Measurements from ENCODE around the gene IGFN1.

The IGFN1 gene

GRCh38 chr1:201260236-201260590 is 69.6 kb downstream of the IGFN1 start:
- Histone ChIP-seq H3K27me3 (ENCODE audit: insufficient read depth, insufficient read length) (peaks cover 8% of the 10 kb centered on the region), H3K9me3 (ENCODE audit: insufficient read depth, low read length) (no peaks in the 10 kb centered on the region), H3K4me1 (ENCODE audit: insufficient read depth, insufficient read length) (peaks cover 8% of the 10 kb centered on the region), H3K4me3 (ENCODE audit: insufficient read length, low read depth) (peak overlapping the region; percentile 15), H3K9ac (ENCODE audit: insufficient read length, low read depth) (peak overlapping the region; percentile 24), H3K36me3 (ENCODE audit: insufficient read depth, insufficient read length, low read length) (no peaks in the 10 kb centered on the region)
- TF ChIP-seq SUZ12 (IDR thresholded peaks at IDR 0.05; ENCODE audit: extremely low read depth, insufficient read depth, insufficient read length): no peak
- TF ChIP-seq ZNF274 (IDR thresholded peaks at IDR 0.05; ENCODE audit: low read depth, low read length): no peak
- DNase-seq (ENCODE audit: low read depth, low spot score): no peak

- Histone ChIP-seq H3K4me3 (ENCODE audit: insufficient read length, low read depth) (no peak overlapping the region), H3K36me3 (ENCODE audit: insufficient read depth, insufficient read length, low read length) (no peaks in the 10 kb centered on the region), H3K4me1 (ENCODE audit: insufficient read depth, insufficient read length) (peaks cover 8% of the 10 kb centered on the region), H3K9me3 (ENCODE audit: insufficient read depth, low read length) (no peaks in the 10 kb centered on the region), H3K9ac (ENCODE audit: insufficient read length, low read depth) (no peak overlapping the region), H3K27me3 (ENCODE audit: insufficient read depth, insufficient read length) (peaks cover 8% of the 10 kb centered on the region)
- TF ChIP-seq SUZ12 (IDR thresholded peaks at IDR 0.05; ENCODE audit: extremely low read depth, insufficient read depth, insufficient read length) (no peak), YY1 (IDR thresholded peaks at IDR 0.05; ENCODE audit: insufficient read depth, insufficient read length) (no peak), ZNF274 (IDR thresholded peaks at IDR 0.05; ENCODE audit: low read depth, low read length) (no peak)
- no peak for DNase-seq (ENCODE audit: low read depth, low spot score)
Observed at GRCh38 chr1:201260648-201261311, 70.2 kb downstream of the IGFN1 start.

DNA sequence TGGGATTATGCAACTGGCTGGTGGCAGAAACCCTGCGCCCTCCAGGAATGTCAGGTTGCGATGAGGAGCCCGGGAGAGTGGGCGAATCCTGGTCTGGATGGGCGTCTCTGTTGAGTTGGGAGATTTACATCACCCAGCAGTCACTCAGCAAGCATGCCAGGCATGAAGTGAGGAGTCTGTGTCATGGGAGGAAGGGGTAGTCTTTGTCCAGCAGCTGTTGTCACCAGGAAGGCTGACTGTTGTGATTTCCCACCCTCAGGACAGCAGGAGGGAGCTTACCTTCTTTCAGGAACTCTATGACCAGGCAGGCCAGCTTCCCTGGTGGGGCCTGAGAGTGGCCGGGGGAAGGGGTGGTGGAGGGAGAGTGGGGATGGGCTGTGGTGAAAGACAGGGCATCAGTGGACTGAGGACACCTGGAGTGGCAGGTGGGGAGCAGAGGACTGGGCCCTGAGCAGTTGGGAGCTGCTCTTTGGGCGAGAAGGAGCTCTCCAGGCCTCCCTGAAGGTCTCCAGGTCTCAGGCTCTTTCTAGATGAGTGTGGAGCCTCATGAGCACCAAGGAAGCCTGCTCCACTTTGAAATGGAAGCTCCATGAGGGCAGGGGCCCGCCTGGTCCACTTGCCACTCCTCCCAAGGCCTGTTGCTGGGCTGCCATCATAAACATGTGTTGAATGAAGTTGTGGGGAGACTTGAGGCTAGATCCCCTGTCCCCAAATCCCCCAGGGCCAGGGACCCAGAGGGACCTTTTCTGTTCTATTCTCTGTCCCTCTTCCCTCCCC is 71.3 kb downstream of the IGFN1 start:
- H3K36me3 ChIP-seq (ENCODE audit: insufficient read depth, insufficient read length, low read length): no peaks in the 10 kb centered on the region
- peaks cover 8% of the 10 kb centered on the region for H3K4me1 ChIP-seq (ENCODE audit: insufficient read depth, insufficient read length)
- H3K9me3 ChIP-seq (ENCODE audit: insufficient read depth, low read length): no peaks in the 10 kb centered on the region
- no peak for DNase-seq (ENCODE audit: low read depth, low spot score)
- TF ChIP-seq YY1 (IDR thresholded peaks at IDR 0.05; ENCODE audit: insufficient read depth, insufficient read length) (no peak), ZNF274 (IDR thresholded peaks at IDR 0.05; ENCODE audit: low read depth, low read length) (no peak), SUZ12 (IDR thresholded peaks at IDR 0.05; ENCODE audit: extremely low read depth, insufficient read depth, insufficient read length) (no peak)
- no peak overlapping the region for H3K9ac ChIP-seq (ENCODE audit: insufficient read length, low read depth)
- H3K27me3 ChIP-seq (ENCODE audit: insufficient read depth, insufficient read length): peaks cover 11% of the 10 kb centered on the region
- H3K4me3 ChIP-seq (ENCODE audit: insufficient read length, low read depth): no peak overlapping the region

GRCh38 chr1:201262963-201263608 is 72.5 kb downstream of the IGFN1 start:
- peaks cover 8% of the 10 kb centered on the region for H3K4me1 ChIP-seq (ENCODE audit: insufficient read depth, insufficient read length)
- H3K27me3 ChIP-seq (ENCODE audit: insufficient read depth, insufficient read length): peaks cover 11% of the 10 kb centered on the region
- H3K9ac ChIP-seq (ENCODE audit: insufficient read length, low read depth): no peak overlapping the region
- no peak for DNase-seq (ENCODE audit: low read depth, low spot score)
- TF ChIP-seq ZNF274 (IDR thresholded peaks at IDR 0.05; ENCODE audit: low read depth, low read length): no peak
- no peak for TF ChIP-seq SUZ12 (IDR thresholded peaks at IDR 0.05; ENCODE audit: extremely low read depth, insufficient read depth, insufficient read length)
- no peaks in the 10 kb centered on the region for H3K36me3 ChIP-seq (ENCODE audit: insufficient read depth, insufficient read length, low read length)
- H3K9me3 ChIP-seq (ENCODE audit: insufficient read depth, low read length): no peaks in the 10 kb centered on the region
- no peak overlapping the region for H3K4me3 ChIP-seq (ENCODE audit: insufficient read length, low read depth)

DNA sequence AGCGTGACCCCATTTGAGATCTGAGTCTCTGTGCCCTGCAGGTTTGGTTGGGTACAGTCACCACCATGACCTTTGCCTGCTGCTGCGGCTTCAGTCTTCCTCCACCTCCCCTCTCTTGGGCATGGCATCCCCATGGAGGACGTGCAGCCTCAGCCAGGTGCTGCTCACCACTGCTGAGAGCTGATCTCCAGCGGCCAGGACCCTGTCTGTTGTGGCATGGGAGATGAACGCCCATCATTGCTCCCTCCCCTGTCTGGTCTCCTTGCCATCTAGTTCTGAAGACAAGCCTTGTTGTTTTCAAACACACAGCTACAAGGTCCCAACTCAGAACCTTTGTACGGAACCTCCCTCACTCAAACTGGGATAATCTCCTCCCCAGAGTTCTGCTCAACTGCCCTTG is 73.4 kb downstream of the IGFN1 start:
- no peak for TF ChIP-seq ZNF274 (IDR thresholded peaks at IDR 0.05; ENCODE audit: low read depth, low read length)
- TF ChIP-seq SUZ12 (IDR thresholded peaks at IDR 0.05; ENCODE audit: extremely low read depth, insufficient read depth, insufficient read length): no peak
- no peak for TF ChIP-seq YY1 (IDR thresholded peaks at IDR 0.05; ENCODE audit: insufficient read depth, insufficient read length)
- no peaks in the 10 kb centered on the region for H3K9me3 ChIP-seq (ENCODE audit: insufficient read depth, low read length)
- peaks cover 11% of the 10 kb centered on the region for H3K27me3 ChIP-seq (ENCODE audit: insufficient read depth, insufficient read length)
- H3K9ac ChIP-seq (ENCODE audit: insufficient read length, low read depth): no peak overlapping the region
- peaks cover 3% of the 10 kb centered on the region for H3K4me1 ChIP-seq (ENCODE audit: insufficient read depth, insufficient read length)
- no peaks in the 10 kb centered on the region for H3K36me3 ChIP-seq (ENCODE audit: insufficient read depth, insufficient read length, low read length)
- DNase-seq (ENCODE audit: low read depth, low spot score): no peak
- H3K4me3 ChIP-seq (ENCODE audit: insufficient read length, low read depth): no peak overlapping the region

GRCh38 chr1:201264554-201264953 is 73.9 kb downstream of the IGFN1 start:
- Histone ChIP-seq H3K27me3 (ENCODE audit: insufficient read depth, insufficient read length) (peaks cover 11% of the 10 kb centered on the region), H3K9me3 (ENCODE audit: insufficient read depth, low read length) (no peaks in the 10 kb centered on the region), H3K36me3 (ENCODE audit: insufficient read depth, insufficient read length, low read length) (no peaks in the 10 kb centered on the region), H3K4me1 (ENCODE audit: insufficient read depth, insufficient read length) (peaks cover 2% of the 10 kb centered on the region), H3K4me3 (ENCODE audit: insufficient read length, low read depth) (no peak overlapping the region), H3K9ac (ENCODE audit: insufficient read length, low read depth) (no peak overlapping the region)
- no peak for DNase-seq (ENCODE audit: low read depth, low spot score)
- TF ChIP-seq SUZ12 (IDR thresholded peaks at IDR 0.05; ENCODE audit: extremely low read depth, insufficient read depth, insufficient read length): no peak
- no peak for TF ChIP-seq ZNF274 (IDR thresholded peaks at IDR 0.05; ENCODE audit: low read depth, low read length)
- TF ChIP-seq YY1 (IDR thresholded peaks at IDR 0.05; ENCODE audit: insufficient read depth, insufficient read length): no peak

DNA sequence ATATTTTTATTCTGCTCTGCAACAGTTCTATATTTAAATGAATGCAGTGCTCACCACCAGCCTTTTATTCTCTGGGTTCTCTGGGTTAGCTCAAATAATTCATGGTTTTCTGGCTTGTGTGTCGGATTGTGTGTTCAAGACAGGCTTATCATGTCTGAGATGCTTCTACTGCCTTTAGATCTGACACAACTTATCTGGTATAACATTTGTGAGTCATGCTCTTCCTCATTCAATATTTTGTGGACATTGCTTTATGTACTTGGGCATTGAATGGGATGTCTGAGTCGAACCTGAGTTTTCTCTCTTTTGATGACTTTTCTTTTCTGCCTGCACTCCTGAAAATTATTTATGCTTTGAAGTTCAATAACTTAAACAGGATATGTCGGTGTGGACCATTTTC is 75.1 kb downstream of the IGFN1 start:
- no peak overlapping the region for H3K9ac ChIP-seq (ENCODE audit: insufficient read length, low read depth)
- no peak for DNase-seq (ENCODE audit: low read depth, low spot score)
- no peaks in the 10 kb centered on the region for H3K36me3 ChIP-seq (ENCODE audit: insufficient read depth, insufficient read length, low read length)
- H3K27me3 ChIP-seq (ENCODE audit: insufficient read depth, insufficient read length): peaks cover 6% of the 10 kb centered on the region
- H3K9me3 ChIP-seq (ENCODE audit: insufficient read depth, low read length): no peaks in the 10 kb centered on the region
- TF ChIP-seq YY1 (IDR thresholded peaks at IDR 0.05; ENCODE audit: insufficient read depth, insufficient read length) (no peak), SUZ12 (IDR thresholded peaks at IDR 0.05; ENCODE audit: extremely low read depth, insufficient read depth, insufficient read length) (no peak), ZNF274 (IDR thresholded peaks at IDR 0.05; ENCODE audit: low read depth, low read length) (no peak)
- no peak overlapping the region for H3K4me3 ChIP-seq (ENCODE audit: insufficient read length, low read depth)
- no peaks in the 10 kb centered on the region for H3K4me1 ChIP-seq (ENCODE audit: insufficient read depth, insufficient read length)
